ENCODE data around the gene P2RX7. TPM values are rescaled to one million over a fixed set of nuclear protein-coding genes. Genes with fewer than 3 reads are reported as not detected.

The P2RX7 gene

Small RNAs within 50 kb of the gene (small RNA-seq; reads per million reads assigned to genes)
- gene AC079602.1 = not detected
- gene RF00156 = not detected
- not detected for gene Z98941.1

Data from skeletal muscle satellite cell (primary cell).